ENCODE results near the gene FER. TPM values are rescaled to one million over a fixed set of nuclear protein-coding genes. Genes with fewer than 3 reads are reported as not detected.
A peak's percentile ranks its signal among the peaks of the same experiment; 100 is the strongest.

The FER gene
- total and polyA plus RNA-seq, 9 of the 15 experiments (the other 6 are each of a cell fraction or from before 2014, with no cell fraction given) = 6.7 to 18.2 (median 8.9) TPM

- TF ChIP-seq ILK (tag; IDR thresholded peaks at IDR 0.05; ENCODE audit: borderline replicate concordance, low read depth) (no peak), CREB3 (tag; conservative IDR thresholded peaks at IDR 0.05; ENCODE audit: low read depth) (peak; percentile 37; the same call in 1 of the 2 replicates), ZNF830 (CRISPR knock-in tag; IDR thresholded peaks at IDR 0.05) (no peak), KAT7 (CRISPR knock-in tag; IDR thresholded peaks at IDR 0.05; ENCODE audit: borderline replicate concordance) (0 out of 2 replicates have a peak, but pooled peaks have one; percentile 64), TAF1 (IDR thresholded peaks at IDR 0.05; ENCODE audit: control insufficient read depth, extremely low read depth, insufficient read depth, low read length, severe bottlenecking) (peak; percentile 14), PKNOX1 (IDR thresholded peaks at IDR 0.05) (peak; percentile 33; the same call in 1 of the 2 replicates), FOSL1 (tag; conservative IDR thresholded peaks at IDR 0.05) (0 out of 2 replicates have a peak, but pooled peaks have one; percentile 1), TRIM24 (IDR thresholded peaks at IDR 0.05) (no peak), L3MBTL2 (IDR thresholded peaks at IDR 0.05) (peak; percentile 59), ZNF79 (CRISPR knock-in tag; IDR thresholded peaks at IDR 0.05; ENCODE audit: low read depth) (no peak)
- TF ChIP-seq, protein P1, sequence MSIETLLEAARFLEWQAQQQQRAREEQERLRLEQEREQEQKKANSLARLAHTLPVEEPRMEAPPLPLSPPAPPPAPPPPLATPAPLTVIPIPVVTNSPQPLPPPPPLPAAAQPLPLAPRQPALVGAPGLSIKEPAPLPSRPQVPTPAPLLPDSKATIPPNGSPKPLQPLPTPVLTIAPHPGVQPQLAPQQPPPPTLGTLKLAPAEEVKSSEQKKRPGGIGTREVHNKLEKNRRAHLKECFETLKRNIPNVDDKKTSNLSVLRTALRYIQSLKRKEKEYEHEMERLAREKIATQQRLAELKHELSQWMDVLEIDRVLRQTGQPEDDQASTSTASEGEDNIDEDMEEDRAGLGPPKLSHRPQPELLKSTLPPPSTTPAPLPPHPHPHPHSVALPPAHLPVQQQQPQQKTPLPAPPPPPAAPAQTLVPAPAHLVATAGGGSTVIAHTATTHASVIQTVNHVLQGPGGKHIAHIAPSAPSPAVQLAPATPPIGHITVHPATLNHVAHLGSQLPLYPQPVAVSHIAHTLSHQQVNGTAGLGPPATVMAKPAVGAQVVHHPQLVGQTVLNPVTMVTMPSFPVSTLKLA (conservative IDR thresholded peaks at IDR 0.05) = 0 out of 4 replicates have a peak, but pooled peaks of 1 of the 2 experiments have one; percentile 2
- TF ChIP-seq, protein P2, sequence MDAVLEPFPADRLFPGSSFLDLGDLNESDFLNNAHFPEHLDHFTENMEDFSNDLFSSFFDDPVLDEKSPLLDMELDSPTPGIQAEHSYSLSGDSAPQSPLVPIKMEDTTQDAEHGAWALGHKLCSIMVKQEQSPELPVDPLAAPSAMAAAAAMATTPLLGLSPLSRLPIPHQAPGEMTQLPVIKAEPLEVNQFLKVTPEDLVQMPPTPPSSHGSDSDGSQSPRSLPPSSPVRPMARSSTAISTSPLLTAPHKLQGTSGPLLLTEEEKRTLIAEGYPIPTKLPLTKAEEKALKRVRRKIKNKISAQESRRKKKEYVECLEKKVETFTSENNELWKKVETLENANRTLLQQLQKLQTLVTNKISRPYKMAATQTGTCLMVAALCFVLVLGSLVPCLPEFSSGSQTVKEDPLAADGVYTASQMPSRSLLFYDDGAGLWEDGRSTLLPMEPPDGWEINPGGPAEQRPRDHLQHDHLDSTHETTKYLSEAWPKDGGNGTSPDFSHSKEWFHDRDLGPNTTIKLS (IDR thresholded peaks at IDR 0.05; ENCODE audit: borderline replicate concordance, low read depth) = no peak
- TF ChIP-seq, protein P3, sequence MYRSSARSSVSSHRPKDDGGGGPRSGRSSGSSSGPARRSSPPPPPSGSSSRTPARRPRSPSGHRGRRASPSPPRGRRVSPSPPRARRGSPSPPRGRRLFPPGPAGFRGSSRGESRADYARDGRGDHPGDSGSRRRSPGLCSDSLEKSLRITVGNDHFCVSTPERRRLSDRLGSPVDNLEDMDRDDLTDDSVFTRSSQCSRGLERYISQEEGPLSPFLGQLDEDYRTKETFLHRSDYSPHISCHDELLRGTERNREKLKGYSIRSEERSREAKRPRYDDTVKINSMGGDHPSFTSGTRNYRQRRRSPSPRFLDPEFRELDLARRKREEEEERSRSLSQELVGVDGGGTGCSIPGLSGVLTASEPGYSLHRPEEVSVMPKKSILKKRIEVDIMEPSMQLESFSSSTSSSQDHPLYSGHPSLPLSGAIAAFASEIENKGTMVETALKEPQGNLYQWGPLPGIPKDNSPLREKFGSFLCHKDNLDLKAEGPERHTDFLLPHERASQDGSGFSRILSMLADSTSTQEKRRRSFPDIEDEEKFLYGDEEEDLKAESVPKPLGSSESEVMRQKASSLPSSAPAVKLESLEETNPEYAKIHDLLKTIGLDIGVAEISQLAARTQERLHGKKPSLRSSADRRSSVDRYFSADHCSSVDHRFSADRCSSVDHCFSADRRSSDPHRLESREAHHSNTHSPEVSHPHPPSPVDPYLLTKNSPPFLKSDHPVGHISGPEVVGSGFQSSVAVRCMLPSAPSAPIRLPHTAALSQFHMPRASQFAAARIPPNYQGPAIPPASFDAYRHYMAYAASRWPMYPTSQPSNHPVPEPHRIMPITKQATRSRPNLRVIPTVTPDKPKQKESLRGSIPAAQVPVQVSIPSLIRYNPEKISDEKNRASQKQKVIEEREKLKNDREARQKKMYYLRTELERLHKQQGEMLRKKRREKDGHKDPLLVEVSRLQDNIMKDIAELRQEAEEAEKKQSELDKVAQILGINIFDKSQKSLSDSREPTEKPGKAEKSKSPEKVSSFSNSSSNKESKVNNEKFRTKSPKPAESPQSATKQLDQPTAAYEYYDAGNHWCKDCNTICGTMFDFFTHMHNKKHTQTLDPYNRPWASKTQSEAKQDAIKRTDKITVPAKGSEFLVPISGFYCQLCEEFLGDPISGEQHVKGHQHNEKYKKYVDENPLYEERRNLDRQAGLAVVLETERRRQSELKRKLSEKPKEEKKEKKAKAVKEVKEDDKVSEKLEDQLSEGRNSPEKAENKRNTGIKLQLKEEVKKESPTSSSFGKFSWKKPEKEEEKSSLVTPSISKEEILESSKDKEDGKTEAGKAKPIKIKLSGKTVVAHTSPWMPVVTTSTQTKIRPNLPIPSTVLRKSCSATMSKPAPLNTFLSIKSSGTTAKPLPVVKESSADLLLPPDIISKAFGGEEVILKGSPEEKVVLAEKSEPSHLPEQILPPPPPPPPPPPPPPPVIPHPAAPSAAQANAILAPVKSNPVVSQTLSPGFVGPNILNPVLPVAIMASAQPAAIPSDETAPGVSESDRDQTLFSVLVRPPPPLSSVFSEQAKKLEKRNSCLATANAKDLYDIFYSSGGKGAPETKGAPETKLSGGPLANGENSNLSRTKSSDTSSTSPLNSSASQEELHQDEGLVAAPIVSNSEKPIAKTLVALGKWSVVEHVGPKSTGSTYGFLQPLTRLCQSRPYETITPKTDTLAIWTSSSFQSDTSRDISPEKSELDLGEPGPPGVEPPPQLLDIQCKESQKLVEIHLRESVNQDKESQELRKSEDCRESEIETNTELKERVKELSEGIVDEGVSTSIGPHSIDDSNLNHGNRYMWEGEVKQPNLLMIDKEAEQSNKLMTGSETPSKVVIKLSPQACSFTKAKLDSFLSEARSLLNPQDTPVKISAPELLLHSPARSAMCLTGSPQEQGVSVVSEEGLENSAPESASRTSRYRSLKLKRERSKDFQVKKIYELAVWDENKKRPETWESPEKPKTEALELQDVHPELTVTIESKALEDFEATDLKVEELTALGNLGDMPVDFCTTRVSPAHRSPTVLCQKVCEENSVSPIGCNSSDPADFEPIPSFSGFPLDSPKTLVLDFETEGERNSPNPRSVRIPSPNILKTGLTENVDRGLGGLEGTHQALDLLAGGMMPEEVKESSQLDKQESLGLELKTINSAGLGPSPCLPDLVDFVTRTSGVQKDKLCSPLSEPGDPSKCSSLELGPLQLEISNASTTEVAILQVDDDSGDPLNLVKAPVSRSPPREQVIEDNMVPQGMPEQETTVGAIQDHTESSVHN (IDR thresholded peaks at IDR 0.05; ENCODE audit: borderline replicate concordance in 1 of 2, low read depth in 1 of 2) = peak in 1 of 2 experiments; percentile 50; a peak in 1 of 4 replicates
Observed at GRCh38 chr5:108727236-108727650, 20.5 kb upstream of the FER start (continued).
